Kidney epithelial cell (primary cell): ENCODE data around the gene MYO1A. TPM values are rescaled to one million over a fixed set of nuclear protein-coding genes. Genes with fewer than 3 reads are reported as not detected.
"Not testable (repeated sequence)": the region's sequence is repeated elsewhere in the genome, so short reads cannot be mapped to it uniquely, and the experiment has no call there.

ENCODE experiments used
- DNase-seq: peaks from one replicate; pipeline ENCODE4 v3.0.0-alpha.2; 2010; ENCODE audit warnings: low read depth
- H3K27me3 ChIP-seq: 2 replicates; pipeline ENCODE4 v1.6.0; 2011; ENCODE audit warnings: low read length; ENCODE audit not compliant: control insufficient read depth, insufficient read depth
- H3K36me3 ChIP-seq: 2 replicates; pipeline ENCODE4 v1.5.1; 2011; ENCODE audit warnings: low read length; ENCODE audit not compliant: control insufficient read depth, insufficient read depth
- H3K4me3 ChIP-seq: 2 replicates; pipeline ENCODE4 v1.5.1; 2011; ENCODE audit warnings: low read depth, mild to moderate bottlenecking, control low read depth, low read length
- total RNA-seq: library from RNA; depleted of rRNA; stranded (reverse); fragments of >200 nt; gene quantifications from 2 replicates; pipeline ENCODE4 v1.2.3, GENCODE V29; 2015
- TF ChIP-seq, protein P1 (sequence below): IDR thresholded peaks from 2 replicates; pipeline ENCODE4 v1.5.1; 2011; ENCODE audit warnings: mild to moderate bottlenecking, moderate library complexity, low read length, control low read depth, inconsistent platforms; ENCODE audit not compliant: insufficient read depth, poor library complexity, severe bottlenecking

Gene MYO1A
- total RNA-seq, 1 donor from 2014 or later = not detected

DNA sequence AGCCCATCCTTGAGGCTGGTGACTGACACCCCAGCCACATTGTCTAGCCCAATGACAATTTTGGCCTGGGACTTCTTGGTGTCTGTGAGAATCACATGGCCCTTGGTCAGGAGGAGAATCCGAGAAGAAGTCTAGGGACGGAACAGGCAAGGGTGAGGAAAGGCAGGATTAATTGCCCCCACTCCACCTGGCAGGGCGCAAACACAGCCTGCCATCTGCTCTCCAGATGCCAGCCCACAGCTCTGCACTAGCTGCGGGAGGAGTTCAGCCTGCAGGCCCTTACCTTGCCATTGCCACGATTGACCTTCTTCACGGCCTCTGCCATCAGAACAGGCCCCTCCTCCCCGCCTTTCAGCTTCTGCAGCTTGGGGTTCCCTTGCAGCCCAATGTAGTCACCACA is 20.5 kb downstream of the MYO1A start:
- Histone ChIP-seq H3K4me3 (no peak overlapping the region), H3K36me3 (no peaks in the 10 kb centered on the region), H3K27me3 (peaks cover 14% of the 10 kb centered on the region)
- DNase-seq = no peak
- TF ChIP-seq, protein P1, sequence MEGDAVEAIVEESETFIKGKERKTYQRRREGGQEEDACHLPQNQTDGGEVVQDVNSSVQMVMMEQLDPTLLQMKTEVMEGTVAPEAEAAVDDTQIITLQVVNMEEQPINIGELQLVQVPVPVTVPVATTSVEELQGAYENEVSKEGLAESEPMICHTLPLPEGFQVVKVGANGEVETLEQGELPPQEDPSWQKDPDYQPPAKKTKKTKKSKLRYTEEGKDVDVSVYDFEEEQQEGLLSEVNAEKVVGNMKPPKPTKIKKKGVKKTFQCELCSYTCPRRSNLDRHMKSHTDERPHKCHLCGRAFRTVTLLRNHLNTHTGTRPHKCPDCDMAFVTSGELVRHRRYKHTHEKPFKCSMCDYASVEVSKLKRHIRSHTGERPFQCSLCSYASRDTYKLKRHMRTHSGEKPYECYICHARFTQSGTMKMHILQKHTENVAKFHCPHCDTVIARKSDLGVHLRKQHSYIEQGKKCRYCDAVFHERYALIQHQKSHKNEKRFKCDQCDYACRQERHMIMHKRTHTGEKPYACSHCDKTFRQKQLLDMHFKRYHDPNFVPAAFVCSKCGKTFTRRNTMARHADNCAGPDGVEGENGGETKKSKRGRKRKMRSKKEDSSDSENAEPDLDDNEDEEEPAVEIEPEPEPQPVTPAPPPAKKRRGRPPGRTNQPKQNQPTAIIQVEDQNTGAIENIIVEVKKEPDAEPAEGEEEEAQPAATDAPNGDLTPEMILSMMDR = no peak

DNA sequence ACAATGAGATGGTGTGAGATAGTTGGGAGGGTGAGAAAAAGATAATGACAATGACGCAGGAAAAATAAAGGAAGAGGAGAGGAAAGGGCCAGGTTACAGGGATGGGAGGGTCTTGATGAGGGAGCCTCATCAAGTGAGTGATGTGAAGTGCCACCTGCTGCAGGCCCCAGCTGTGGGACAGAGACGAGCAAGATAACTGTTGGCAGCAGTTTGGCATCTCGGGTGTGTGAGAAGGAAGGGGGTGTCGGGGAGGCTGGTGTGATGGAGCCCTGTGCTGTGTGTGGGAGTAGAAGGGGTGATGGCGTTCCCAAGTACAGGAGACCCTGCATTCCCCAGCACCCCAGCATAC is 22.1 kb downstream of the MYO1A start:
- no peak for DNase-seq
- TF ChIP-seq, protein P1 = no peak
- Histone ChIP-seq H3K27me3 (peaks cover 14% of the 10 kb centered on the region), H3K36me3 (no peaks in the 10 kb centered on the region), H3K4me3 (no peak overlapping the region)

DNA sequence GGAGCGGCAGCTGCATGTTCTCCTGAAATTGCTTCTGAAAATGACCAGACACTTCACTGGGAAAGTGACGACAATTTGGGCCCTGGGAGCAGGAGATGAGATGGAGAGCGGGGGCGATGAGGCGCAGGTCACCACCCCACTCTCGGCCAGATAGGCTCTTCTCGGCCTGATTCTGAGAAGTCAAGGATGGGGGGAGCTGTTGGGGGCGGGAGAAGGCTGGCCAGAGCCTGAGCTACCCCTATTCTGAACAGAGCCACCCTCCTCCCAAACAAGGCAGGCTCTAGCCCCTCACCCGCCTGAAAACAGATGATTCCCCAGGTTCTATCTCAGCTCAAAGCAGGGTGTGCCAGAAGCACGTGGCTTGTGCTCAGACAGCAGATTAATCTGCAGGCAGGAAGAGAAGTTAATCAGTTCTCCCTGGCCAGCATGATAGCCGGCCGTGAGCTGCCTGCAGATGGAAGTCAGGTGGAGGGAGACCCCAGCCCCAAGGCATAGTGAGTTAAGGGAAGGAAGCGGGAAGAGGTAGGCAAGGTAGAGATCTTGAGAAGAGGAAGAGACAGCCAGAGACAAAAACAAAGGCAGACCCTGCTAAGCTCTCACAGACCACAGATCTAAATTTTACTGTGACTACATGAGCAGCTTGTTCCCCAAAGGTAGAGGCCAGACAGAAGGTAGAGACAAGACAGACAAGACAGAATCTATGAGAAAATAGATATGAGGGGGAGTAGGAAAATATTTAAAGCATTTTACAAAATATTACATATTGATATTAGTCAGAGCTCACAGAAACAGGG is 22.7 kb downstream of the MYO1A start:
- Histone ChIP-seq H3K4me3 (no peak overlapping the region), H3K36me3 (no peaks in the 10 kb centered on the region), H3K27me3 (peaks cover 14% of the 10 kb centered on the region)
- no peak for DNase-seq
- TF ChIP-seq, protein P1 = no peak

DNA sequence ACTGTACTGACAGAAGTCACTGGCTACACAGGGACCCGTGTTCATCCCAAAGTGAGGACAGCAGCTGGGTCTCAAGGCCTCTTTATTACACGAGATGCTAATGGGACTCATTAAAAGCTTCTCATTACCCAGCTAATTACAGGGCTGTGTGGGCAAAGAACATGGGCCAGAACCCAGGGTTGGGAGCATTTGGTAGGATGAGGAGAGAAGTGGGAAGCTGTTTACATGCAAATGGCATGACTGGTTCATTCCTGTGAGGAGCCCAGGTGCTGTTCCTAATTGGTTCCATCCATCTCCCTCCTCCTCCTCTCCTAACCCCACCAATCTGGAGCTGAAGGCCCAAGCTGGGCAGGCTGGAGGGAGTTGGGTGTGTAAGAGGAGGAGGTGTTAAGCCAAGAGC is 24.7 kb downstream of the MYO1A start:
- Histone ChIP-seq H3K36me3 (no peaks in the 10 kb centered on the region), H3K4me3 (no peak overlapping the region), H3K27me3 (peaks cover 14% of the 10 kb centered on the region)
- TF ChIP-seq, protein P1 = no peak
- DNase-seq = no peak

DNA sequence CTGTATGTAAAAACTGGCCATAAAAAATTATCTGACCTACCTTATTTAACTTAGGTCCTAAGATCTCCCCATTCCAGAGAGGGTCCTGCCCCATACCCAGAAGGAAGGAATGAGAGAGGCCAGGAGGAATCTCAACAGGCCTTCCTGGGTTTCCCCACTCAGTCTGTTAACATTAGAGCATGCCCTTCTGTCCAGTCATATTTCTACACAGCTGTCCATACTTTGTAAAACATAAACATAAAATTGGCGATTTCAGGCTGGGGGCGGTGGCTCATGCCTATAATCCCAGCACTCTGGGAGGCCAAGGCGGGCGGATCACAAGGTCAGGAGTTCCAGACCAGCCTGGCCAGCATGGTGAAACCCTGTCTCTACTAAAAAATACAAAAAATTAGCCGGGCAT is 27.6 kb downstream of the MYO1A start:
- peaks cover 12% of the 10 kb centered on the region for H3K27me3 ChIP-seq
- DNase-seq, H3K4me3 ChIP-seq, H3K36me3 ChIP-seq: not testable (repeated sequence)

DNA sequence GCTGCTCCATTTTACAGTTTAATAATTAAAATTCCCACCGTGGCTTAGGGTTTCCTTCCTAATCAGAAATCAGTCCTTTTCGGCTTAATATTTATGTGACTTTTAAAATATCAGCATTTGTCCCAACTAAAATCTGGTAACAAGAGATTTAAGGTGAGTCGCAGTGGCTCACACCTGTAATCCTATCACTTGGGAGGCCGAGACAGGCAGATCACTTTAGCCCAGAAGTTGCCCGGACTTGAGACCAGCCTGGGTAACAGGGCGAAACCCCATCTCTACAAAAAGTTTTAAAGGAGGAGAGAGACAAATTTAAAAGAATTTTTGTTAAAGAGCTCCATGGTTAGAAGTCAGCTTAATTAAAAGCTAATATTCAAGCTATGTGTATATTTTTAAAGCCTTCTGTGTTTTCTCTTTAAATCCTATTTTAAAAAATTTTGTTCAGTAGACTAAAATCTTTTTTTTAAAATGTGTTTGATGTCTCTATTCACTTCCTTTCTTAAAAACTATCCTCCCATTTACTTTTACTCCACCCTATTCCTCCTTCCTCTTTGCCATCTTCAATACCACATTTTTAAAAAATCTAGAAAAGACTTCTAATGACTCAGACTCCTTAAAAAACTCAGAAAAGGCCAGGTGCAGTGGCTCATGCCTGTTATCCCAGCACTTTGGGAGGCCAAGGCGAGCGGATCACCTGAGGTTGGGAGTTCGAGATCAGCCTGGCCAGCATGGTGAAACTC is 29.8 kb downstream of the MYO1A start:
- H3K36me3 ChIP-seq = no peaks in the 10 kb centered on the region
- TF ChIP-seq, protein P1 = no peak
- H3K27me3 ChIP-seq = peaks cover 11% of the 10 kb centered on the region
- no peak for DNase-seq
- no peak overlapping the region for H3K4me3 ChIP-seq
